Central memory CD8-positive, alpha-beta T cell (primary cell): ENCODE results near the gene GPR157.

Experiments
- ATAC-seq: fragments of 150-1000 bp; cut with Tn5 transposase; replicated peaks from 2 replicates; pipeline ENCODE4 v1.10.0; 2022; ENCODE audit warnings: mild to moderate bottlenecking, moderate FRiP score, moderate number of reproducible peaks; ENCODE audit not compliant: poor library complexity, severe bottlenecking; ENCODE audit errors: extremely low read depth
- DNase-seq, 2 donors: peaks; one replicate each; pipeline ENCODE4 v3.0.0; 2021; ENCODE audit warnings: low spot score in 2 of 2
- H3K27ac Mint-ChIP-seq: one replicate; pipeline ENCODE4 v1.8.0; 2022; ENCODE audit warnings: low read depth, mild to moderate bottlenecking, moderate library complexity, mixed read lengths
- H3K27me3 Mint-ChIP-seq: one replicate; pipeline ENCODE4 v1.8.0; 2022; ENCODE audit warnings: mixed read lengths
- H3K36me3 Mint-ChIP-seq: one replicate; pipeline ENCODE4 v1.8.0; 2022; ENCODE audit warnings: mild to moderate bottlenecking, moderate library complexity, mixed read lengths; ENCODE audit not compliant: insufficient read depth
- H3K4me1 Mint-ChIP-seq: one replicate; pipeline ENCODE4 v1.8.0; 2022; ENCODE audit warnings: mixed read lengths
- H3K4me3 Mint-ChIP-seq: one replicate; pipeline ENCODE4 v1.8.0; 2022; ENCODE audit warnings: mild to moderate bottlenecking, moderate library complexity, mixed read lengths
- H3K9me3 Mint-ChIP-seq: one replicate; pipeline ENCODE4 v1.8.0; 2022; ENCODE audit warnings: mixed read lengths

GPR157 gene

DNA sequence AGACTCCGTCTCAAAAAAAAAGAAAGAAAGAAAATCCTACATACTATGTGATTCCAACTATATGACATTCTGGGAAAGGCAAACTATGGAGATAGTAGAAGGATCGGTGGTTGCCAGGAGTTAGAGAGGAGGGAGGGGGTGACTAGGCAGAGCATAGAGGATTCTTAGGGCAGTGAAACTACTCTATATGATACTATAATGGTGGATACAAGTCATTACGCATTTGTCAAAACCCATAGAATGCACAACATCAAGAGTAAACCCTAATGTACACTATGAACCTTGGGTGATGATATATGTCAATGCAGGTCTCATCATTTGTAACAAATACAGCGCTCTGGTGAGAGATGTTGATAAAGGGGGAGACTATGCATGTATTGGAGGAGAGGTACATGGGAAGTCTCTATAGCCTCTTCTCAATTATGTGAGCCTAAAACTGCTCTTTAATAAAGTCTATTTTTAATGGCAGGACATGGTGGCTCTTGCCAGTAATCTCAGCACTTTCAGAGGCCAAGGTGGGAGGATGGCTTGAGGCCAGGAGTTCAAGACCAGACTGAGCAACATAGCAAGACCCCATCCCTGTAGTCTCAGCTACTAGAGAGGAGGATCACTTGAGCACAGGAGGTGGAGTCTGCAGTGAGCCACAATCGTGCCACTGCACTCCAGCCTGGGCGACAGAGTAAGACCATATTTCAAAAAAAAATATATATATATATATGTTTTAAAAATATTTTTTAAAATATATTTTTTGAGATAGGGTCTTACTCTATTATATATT is 76.4 kb downstream of the GPR157 start:
- H3K4me1 Mint-ChIP-seq = no peaks in the 10 kb centered on the region
- ATAC-seq (no peak), DNase-seq (no peak)
- H3K4me3 Mint-ChIP-seq = no peak overlapping the region
- H3K9me3 Mint-ChIP-seq = no peaks in the 10 kb centered on the region
- H3K36me3 Mint-ChIP-seq = peaks cover 2% of the 10 kb centered on the region
- no peak overlapping the region for H3K27ac Mint-ChIP-seq
- H3K27me3 Mint-ChIP-seq = peaks cover 12% of the 10 kb centered on the region

DNA sequence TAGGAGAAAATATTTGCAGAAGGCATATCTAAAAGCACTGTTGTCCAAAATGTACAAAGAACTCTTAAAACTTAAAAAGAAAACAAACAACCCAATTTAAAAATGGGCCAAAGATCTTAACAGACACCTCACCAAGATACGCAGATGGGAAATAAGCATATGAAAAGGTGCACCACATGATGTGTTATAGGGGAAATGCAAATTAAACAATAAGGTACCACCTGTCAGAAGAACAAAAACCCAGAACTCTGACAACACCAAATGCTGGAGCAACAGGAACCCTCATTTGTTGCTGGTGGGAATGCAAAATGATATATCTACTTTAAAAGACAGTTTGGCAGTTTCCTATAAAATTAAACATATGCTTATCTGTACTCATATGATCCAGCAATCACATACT is 77.5 kb downstream of the GPR157 start:
- peaks cover 2% of the 10 kb centered on the region for H3K36me3 Mint-ChIP-seq
- no peaks in the 10 kb centered on the region for H3K9me3 Mint-ChIP-seq
- ATAC-seq (no peak), DNase-seq (no peak)
- H3K27ac Mint-ChIP-seq = no peak overlapping the region
- H3K4me3 Mint-ChIP-seq = no peak overlapping the region
- H3K27me3 Mint-ChIP-seq = peaks cover 23% of the 10 kb centered on the region
- no peaks in the 10 kb centered on the region for H3K4me1 Mint-ChIP-seq

DNA sequence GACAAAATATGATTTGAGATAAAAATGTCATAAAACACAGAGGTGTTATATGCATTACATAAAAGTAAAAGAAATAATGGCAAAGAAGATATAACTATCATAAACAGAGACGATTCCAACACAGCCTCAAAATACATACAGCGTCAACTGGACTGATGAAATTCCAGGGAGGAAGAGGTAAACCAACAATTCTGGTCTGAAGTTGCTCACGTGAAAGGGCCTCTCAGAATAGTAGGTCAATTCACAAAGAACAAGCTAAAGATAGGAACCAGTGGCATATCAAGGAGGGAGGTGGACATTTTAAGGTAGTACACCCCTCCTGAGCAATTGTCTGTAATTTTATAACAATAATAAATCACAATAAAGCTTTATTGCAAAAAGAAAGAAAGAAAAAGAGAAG is 78.1 kb downstream of the GPR157 start:
- no peak overlapping the region for H3K27ac Mint-ChIP-seq

More for the DNA sequence above, 78.1 kb downstream of the GPR157 start:
- peaks cover 2% of the 10 kb centered on the region for H3K36me3 Mint-ChIP-seq
- H3K4me3 Mint-ChIP-seq = no peak overlapping the region
- no peaks in the 10 kb centered on the region for H3K4me1 Mint-ChIP-seq
- no peaks in the 10 kb centered on the region for H3K9me3 Mint-ChIP-seq
- H3K27me3 Mint-ChIP-seq = peaks cover 23% of the 10 kb centered on the region
- ATAC-seq (no peak), DNase-seq (no peak)
